Suppressor macrophage treated with lipopolysaccharide for 1 hour (primary cell): Measurements from ENCODE around the gene MAPK8.
A peak's percentile ranks its signal among the peaks of the same experiment; 100 is the strongest.

Experiments
- DNase-seq, 3 donors: peaks; one replicate each; pipeline ENCODE4 v3.0.0-alpha.2; 2020 to 2022

MAPK8 gene

DNA sequence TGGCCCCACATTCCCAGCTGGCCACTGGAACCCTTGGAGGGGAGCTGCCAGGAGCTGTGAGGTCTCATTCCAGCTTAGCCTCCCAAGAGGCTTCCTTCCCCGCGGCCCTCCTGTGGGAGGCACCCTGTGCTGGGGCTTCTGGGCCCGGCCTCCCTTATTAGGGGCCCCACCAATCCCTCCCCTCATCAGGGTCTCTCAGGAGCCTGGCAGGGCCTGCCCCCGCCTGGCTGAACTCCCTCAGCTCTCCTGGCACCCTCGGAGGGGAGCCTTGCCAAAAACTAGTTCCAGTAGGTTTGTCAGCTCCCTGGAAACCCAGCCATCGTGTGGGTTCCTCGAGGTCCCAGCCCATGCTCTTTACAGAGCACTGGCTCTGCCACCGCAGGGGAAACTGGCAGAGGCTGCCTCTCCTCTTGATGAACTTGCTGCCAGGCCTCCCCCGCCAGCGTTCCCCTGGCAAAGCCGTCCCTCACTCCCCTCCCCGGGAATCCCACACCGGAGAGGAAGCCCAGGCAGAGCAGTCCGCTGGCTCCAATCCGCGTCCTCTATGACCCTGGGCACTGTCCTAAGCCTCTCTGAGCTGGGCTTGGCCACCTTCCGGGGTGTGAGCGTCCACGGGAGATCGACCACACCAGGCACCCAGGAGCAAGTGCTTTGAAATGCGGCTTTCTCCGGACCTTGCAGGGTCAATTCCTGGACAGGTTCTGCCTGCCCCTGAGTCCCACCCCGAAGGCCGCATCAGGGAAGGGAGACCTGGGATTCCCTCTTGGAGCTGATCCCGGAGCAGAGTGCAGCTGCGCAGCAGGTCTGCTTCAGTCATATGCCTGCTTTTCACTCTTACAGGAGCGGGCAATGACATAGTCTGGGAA lies 158.6 kb downstream of the MAPK8 start:
- no peak for DNase-seq

DNA sequence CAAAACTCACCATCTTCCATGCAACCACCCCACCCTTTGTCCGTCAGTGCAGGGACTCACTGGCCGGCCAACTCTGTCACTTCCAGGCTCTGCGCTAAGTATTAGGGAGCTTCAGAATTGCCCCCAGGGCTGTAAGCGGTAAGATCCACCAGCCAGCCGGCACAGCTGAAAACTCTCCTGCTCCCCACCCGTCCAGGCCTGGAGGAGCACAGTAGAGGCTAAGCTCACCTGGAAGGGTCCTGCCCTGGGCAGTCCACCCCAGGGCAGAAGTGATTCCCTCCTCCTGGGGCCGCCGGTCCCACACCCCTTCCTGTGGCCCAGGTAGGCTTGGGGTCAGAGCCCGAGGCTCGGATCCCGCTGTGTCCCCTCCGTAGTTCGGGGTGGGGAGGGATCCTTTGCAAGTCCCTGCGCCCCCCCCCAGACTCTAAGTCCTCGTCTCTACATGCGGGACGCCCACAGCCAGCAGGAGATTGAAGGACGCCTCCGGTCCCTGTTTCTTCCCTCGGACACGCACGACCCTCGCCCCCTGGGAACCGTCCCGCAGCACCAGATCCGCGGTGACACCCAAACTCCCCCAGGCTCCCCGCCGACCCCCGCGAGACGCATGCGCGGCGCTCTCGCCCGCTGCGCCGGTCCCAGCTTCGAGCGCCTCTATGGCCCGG lies 159.5 kb downstream of the MAPK8 start:
- DNase-seq: no peak

DNA sequence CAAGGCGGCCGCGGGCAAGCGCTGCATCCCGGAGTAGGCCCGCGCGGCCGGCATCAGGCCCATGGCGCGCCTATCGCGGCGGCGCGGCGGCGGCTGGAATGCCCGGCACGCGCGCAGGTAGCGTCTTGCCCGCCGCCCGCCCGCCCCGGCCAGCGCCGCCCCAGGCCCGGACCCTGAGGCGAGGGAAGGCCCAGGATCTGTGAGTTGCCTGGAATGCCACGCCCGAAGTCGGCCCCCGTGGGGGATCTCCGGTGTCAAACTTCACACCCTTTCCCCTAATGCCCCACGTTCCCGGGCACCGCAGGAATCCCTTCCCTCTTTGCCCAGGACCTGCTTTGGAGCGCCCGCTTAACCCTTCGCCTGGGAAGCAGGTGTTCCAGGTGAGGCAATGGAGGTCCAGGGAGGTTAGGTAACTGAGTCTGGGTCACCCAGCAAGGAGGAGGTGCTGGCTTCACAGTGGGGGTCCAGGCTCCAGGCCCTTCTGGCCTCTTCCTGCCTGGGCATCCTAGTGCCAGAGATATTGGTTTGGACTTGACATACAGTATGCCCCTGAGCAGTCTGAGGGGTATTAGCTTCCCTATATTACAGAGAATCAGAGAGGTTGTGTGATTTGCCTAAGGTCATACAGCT lies 160.2 kb downstream of the MAPK8 start:
- no peak for DNase-seq

GRCh38 chr10:48467669-48468068 lies 161.2 kb downstream of the MAPK8 start:
- DNase-seq: no peak

GRCh38 chr10:48468130-48468790 lies 161.8 kb downstream of the MAPK8 start:
- DNase-seq: peak in 1 of 3 donors; percentile 2

GRCh38 chr10:48468866-48469511 lies 162.5 kb downstream of the MAPK8 start:
- DNase-seq: peak in 1 of 3 donors; percentile 0

DNA sequence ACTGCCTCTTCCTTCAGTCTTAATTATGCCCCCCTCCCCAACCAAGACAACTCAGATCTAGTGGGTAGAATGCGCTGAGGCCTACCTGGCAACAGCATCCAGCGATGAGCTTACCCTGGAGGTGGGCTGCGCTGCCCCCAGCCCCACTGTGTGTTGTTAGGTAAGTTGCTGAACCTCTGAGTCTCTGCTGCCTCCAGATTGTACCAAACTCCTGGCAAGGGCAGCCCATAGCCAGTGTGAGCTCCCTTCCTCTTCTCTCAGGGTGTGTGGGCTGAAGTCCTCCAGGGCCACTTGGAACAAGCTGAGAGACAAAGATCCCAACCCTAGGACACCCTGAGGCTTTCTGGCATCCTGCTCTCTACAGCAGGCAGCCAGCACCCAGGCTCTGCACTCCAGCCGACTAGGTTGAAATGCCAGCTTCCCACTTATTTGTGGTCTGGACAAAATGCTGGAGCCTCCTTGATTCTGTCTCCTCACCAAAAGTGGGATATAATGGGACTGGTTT lies 163.1 kb downstream of the MAPK8 start:
- peak; percentile 24 to 45 (median 33) for DNase-seq

- peak in 1 of 3 donors; percentile 3 for DNase-seq
Observed at GRCh38 chr10:48470115-48470892, 163.8 kb downstream of the MAPK8 start.

GRCh38 chr10:48470893-48471805 lies 164.7 kb downstream of the MAPK8 start:
- peak in 1 of 3 donors; percentile 3 for DNase-seq

DNA sequence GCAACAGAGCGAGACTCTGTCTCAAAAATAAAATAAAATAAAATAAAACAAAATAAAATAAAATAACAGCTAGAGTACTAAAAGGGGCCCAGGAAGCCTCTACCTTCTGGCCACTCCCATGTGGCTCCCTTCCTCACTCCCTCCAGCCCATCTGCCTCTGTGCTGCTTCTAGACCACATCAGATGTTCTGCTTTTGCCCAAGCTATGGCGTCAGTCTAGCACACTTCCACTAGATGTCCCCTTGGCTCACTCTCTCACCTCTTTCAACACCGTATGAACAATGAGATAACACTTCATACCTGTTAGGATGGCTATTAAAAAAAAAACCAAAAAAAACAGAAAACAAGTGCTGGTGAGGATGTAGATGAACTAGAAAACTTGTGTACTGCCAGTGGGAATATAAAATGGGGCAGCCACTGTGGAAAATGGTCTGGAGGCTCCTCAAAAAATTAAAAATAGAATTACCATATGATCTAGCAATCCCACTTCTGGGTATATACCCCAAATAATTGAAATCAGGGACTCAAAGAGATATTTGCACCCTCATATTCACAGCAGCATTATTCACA lies 166.1 kb downstream of the MAPK8 start:
- no peak for DNase-seq

GRCh38 chr10:48473704-48474103 lies 167.2 kb downstream of the MAPK8 start:
- DNase-seq: no peak

- peak; percentile 25 to 53 (median 35) for DNase-seq
Observed at GRCh38 chr10:48474765-48475365, 168.4 kb downstream of the MAPK8 start.

- DNase-seq: no peak
Observed at GRCh38 chr10:48475943-48476278, 169.4 kb downstream of the MAPK8 start.

GRCh38 chr10:48476279-48476982 lies 170.0 kb downstream of the MAPK8 start:
- DNase-seq: no peak

DNA sequence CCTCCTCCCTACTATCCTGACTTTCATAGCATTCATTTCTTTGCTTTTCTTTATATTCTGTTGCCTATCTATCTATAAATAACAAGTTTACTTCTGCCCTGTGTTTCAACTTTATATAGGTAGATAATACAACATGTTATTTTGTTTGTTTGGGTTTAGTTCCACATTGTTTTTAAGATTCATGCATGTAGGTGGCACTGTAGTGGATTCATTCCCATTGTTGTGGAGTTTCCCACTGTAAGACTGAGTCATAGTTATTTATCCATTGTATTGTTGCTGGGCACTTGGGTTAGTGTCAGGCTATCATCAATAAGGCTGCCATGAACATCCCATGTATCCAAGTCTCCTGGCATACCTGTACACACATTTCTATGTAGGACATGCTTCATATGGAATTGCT lies 170.7 kb downstream of the MAPK8 start:
- DNase-seq: peak; percentile 24 to 60 (median 38)

DNA sequence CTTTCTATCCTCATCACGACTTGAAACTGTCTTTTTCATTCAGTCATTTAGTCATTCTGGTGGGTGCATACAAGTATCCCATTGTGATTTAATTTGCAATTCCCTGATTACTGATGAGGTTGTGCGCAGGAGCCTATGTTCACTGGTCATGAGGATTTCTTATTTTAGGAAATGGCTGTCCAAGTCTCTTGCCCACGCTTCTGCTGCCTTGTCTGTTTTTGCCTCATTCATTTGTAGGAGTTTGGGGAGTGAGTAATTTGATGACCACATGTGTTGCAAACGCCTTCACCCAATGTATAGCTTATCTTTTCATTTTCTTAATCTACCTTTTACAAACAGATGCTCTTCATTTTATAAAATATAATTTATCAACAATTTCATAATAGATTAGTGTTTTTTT lies 171.1 kb downstream of the MAPK8 start:
- peak; percentile 51 to 66 (median 57) for DNase-seq

DNA sequence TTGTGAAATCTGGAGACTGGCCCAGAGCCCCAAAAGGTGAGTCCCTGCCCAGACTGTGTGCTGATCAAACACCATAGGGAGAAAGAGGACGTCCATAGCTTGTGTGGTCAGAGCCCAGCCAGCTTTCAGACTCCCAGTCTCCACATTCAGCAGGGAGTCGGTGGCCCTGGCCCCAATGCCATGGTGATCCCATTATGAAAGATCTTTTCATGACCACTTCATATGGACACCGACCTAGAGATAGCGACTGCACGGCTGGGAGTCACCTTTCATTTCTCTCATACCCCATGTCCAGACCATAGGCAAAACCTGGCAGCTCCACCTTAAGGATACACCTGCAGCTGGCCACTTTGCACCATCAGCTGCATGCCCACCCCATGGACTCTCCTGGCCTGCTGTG lies 172.0 kb downstream of the MAPK8 start:
- DNase-seq: no peak

GRCh38 chr10:48478980-48479811 lies 172.7 kb downstream of the MAPK8 start:
- DNase-seq: peak in 1 of 3 donors; percentile 42
